Fibroblast of skin of right quadriceps (primary cell): ENCODE measurements around the gene FAM3D.
A peak's percentile ranks its signal among the peaks of the same experiment; 100 is the strongest.
"Not testable (repeated sequence)": the region's sequence is repeated elsewhere in the genome, so short reads cannot be mapped to it uniquely, and the experiment has no call there.

ENCODE experiments used
- DNase-seq: peaks from one replicate; pipeline ENCODE4 v3.0.0-alpha.2; 2013

FAM3D gene

DNA sequence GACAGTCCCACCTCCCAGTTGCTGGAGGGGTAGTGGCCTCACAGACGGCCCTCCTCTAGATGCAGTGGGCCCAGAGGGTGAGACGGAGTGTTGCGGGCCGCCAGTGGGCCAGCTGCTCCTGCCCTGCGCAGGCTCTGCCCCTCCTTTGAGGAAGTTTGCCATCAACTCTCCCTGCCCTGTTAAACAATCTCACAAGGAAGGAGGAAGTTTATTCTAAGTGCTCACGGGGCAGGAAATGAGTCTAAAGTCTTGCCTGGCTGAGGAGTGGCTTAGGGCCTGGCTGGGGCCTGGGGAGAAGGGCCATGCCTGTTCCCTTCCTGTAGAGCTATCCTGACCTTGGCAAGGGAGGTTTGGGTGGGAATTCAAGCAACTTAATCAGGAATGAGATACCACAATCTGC is at the start of gene FAM3D:
Gene FAM3D (minus strand): TSS at position 92 of the 400 bp plus-strand sequence. CDS start 11,211 bp downstream, outside the sequence.
- no peak for DNase-seq

GRCh38 chr3:58713715-58714401 is 47.3 kb upstream of the FAM3D start:
- no peak for DNase-seq

- no peak for DNase-seq
Observed at GRCh38 chr3:58711871-58712270, 45.3 kb upstream of the FAM3D start.

GRCh38 chr3:58708983-58709382 is 42.4 kb upstream of the FAM3D start:
- not testable (repeated sequence) for DNase-seq

DNA sequence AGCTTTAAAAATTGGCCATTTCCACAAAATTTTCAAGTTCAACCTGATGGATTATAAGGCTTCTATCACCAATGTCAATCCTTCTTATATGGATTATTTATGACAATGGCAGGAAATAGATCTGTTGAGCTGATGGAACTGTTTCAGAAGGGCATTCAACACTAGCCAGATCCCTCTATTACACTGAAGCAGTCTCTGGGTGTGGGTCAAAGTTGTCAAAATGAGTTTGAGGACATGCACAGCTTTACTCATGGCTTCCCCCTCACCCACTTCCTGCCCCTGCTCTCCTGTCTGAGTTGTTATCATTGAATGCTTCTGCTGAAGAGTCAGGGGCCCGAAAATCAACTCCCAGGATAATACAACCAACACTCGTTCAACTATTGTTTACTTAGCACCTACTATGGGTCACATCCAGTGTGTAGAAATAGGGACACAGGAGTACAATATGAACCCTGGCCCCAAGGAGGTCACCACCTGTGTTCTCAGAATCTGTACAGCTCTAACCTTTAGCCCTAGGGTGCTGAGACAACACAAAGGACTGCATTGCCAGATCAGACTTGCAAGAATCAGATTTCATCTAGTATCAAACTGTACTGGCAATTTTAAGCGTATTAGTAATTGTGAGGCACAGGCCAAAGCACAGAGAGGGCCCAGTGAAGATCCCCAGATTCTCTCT is 41.7 kb upstream of the FAM3D start:
- DNase-seq, result no peak

- DNase-seq, result no peak
Observed at GRCh38 chr3:58707390-58707930, 40.9 kb upstream of the FAM3D start.

GRCh38 chr3:58706395-58707167 is 40.0 kb upstream of the FAM3D start:
- no peak for DNase-seq

GRCh38 chr3:58704745-58705144 is 38.2 kb upstream of the FAM3D start:
- DNase-seq, result no peak

- not testable (repeated sequence) for DNase-seq
Observed at GRCh38 chr3:58704304-58704703, 37.7 kb upstream of the FAM3D start.

DNA sequence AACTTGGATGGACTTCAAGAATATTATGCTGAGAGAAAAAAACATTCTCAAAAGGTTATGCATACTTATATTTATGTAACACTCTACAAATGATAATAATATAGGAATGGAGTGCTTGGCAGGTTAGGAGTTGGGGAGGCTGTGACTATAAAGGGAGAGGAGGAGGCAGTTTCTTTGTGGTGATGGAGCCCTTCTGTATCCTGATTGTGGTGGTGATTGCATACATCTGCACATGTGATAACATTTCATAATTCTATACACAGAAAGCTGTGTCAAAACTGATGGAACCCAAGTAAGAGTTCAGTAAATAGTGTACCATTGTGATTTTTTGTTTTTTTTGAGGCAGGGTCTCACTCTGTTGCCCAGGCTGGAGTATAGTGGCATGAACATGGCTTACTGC is 31.7 kb upstream of the FAM3D start:
- no peak for DNase-seq

GRCh38 chr3:58697561-58697960 is 31.0 kb upstream of the FAM3D start:
- no peak for DNase-seq

DNA sequence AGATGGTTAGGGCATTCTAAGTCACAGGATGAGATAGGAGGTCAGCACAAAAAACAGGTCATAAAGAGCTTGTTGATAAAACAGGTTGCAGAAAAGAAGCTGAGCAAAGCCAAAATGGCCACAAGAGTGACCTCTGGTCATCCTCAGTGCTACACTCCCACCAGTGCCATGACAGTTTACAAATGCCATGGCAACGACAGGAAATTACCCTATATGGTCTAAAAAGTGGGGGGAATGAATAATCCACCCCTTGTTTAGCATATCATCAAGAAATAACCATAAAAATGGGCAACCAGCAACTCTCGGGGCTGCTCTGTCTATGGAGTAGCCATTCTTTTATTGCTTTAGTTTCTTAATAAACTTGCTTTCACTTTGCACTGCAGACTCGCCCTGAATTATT is 30.2 kb upstream of the FAM3D start:
- DNase-seq, result not testable (repeated sequence)

GRCh38 chr3:58696093-58696492 is 29.5 kb upstream of the FAM3D start:
- DNase-seq, result no peak

DNA sequence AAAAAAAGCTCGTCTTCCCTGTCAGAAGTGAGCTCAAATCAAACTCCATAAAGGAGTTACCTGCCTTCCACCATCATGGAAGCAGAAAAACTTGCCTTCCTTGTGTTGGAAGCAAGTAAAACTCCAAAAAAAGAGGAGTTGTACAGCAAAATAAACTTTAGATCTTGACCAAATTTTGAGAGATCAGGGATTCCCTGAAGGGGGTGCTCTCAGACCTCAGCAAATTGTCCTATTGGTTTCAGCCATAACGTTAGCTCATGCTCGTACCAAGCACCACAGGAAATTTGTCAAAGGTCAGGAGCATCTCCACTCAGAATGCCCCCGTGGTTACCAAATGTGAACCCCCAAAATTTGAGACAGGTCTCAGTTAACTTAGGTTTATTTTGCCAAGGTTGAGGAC is 28.7 kb upstream of the FAM3D start:
- DNase-seq, result not testable (repeated sequence)

DNA sequence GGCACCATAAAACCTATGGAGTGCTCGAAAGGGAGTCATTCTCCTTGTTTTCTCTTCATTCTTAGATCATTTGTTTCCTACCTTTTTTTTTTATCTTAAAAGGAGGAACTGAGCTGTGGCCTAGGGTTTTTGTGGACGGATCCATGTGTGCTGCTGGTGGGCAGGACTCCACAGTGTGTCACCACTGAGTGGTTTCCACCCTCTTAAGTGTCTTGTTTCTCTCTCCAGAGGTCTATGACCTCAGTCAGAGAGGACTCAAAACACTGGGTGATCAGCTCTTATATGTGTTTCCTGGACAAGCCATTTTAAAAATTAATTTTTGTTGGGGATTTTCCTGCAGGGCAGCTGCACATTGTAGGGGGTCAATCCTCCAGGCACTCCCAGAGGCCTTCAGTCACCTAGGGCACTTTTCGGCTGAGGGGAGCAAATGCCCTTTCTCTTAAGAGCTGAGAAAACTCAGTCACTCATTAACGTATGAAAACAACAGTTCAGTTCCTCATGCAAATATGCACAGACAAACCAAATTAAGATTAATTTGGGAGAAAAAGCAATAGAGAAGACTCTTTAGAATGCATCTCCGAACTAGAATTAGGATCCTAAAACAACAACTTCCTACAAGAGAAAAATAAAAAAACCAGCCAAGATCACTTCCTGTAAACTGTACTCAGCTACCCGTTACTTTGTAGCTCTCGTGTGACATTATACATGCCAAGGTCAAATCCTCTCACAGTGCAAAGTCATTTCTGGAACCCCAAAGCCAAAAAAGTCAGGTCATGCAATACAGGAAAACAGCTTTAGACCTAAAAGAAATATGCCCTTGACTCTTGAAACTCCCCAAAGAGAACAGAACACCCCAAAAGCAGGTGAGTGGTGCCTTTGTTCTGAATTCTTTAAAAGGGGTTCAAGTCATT is 27.6 kb upstream of the FAM3D start:
- no peak for DNase-seq

DNA sequence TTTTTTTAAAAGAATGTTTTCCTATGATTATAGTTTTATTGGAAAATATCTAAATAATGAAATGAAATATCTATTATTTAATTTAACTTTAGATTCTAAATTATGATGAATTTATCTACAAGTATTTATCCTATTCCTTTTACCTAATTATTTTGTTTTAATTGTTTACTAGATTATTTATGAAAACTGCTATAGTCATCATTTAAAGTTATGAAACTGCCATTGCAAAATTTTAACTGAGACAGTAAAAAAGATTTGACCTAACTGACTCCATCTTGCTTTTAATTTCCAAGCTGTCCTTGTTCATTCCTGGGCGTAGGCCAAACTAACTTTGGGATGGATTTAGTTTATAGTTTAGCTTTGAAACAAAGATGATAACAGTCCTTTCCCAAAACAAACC is 25.9 kb upstream of the FAM3D start:
- no peak for DNase-seq

DNA sequence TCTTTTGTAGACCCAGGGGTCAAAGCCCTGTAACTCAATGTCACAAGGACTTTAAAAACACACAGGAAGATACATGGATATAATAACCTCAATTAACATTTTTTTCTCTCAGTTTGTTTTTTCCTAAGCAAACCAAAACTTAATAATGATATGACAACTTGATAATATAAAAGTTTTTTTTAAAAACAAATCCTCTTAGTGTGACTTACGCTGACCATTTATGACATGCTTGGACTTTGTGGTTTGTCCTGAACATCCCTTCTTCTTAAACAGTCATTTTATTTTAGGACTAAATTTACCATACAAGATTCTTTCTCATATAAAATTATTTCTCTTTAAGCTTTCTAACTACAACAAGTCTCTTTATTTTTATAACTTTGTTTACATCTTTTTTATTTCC is 25.4 kb upstream of the FAM3D start:
- peak; percentile 17 for DNase-seq

DNA sequence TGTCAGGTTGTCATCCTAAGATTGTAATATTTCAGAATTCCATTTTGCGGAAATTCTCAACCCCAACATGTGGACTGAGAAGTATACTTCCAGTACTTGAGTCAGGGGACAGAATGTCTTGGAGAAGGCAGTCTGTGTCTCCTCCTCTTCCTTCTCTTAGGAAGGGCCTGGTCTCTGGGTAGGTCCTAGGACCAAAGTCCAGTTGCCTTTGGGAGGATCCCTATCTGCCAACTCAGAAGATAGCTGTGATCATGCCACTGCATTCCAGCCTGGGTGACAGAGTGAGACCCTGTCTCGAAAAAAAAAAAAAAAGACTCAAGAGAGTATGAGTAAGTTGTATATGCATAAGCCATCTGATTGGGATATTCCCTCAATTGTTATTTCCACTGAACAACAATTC is 23.9 kb upstream of the FAM3D start:
- DNase-seq, result no peak

- DNase-seq, result no peak
Observed at GRCh38 chr3:58688574-58688973, 22.0 kb upstream of the FAM3D start.

GRCh38 chr3:58686847-58687246 is 20.3 kb upstream of the FAM3D start:
- no peak for DNase-seq

DNA sequence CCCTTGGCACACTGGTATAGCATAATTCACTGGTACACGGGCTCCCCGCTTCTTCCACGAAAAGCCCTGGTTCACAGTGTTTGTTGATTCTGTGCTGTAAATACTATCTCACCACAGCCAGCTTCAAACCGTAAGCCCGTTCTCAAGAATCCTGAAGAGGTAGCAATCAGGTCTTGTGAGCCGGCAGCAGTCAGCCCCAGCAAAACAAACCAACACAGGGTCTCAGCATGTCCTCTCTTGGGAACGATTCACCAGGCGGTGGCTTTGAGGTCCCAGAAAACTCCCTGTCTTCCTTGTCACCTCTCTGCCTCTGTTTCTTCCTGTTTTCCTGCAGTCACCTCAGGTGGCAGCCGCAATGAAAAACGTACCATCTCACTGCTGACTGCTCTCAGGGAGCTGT is 19.1 kb upstream of the FAM3D start:
- DNase-seq, result no peak

GRCh38 chr3:58683466-58683865 is 16.9 kb upstream of the FAM3D start:
- peak; percentile 35 for DNase-seq
